GM18858 (cell line): Measurements from ENCODE around the gene MAP1LC3B.

ENCODE experiments used
- ATAC-seq: cut with Tn5 transposase; IDR thresholded peaks from one replicate; pipeline ENCODE4 v1.9.1; 2021; ENCODE audit not compliant: unreplicated experiment

Gene MAP1LC3B

GRCh38 chr16:87425941-87426340, 33.8 kb downstream of the MAP1LC3B start:
- ATAC-seq = no peak

- ATAC-seq = no peak
Observed at GRCh38 chr16:87426423-87427215, 34.5 kb downstream of the MAP1LC3B start.

- no peak for ATAC-seq
Observed at GRCh38 chr16:87431926-87432325, 39.8 kb downstream of the MAP1LC3B start.

GRCh38 chr16:87432330-87432915, 40.3 kb downstream of the MAP1LC3B start:
- no peak for ATAC-seq

- no peak for ATAC-seq
Observed at GRCh38 chr16:87434146-87434667, 42.1 kb downstream of the MAP1LC3B start.

- ATAC-seq = no peak
Observed at GRCh38 chr16:87435372-87436224, 43.5 kb downstream of the MAP1LC3B start.

GRCh38 chr16:87436225-87437172, 44.4 kb downstream of the MAP1LC3B start:
- no peak for ATAC-seq

- no peak for ATAC-seq
Observed at GRCh38 chr16:87437327-87437726, 45.2 kb downstream of the MAP1LC3B start.

GRCh38 chr16:87437911-87438610, 45.9 kb downstream of the MAP1LC3B start:
- no peak for ATAC-seq

- ATAC-seq = no peak
Observed at GRCh38 chr16:87438611-87438985, 46.5 kb downstream of the MAP1LC3B start.

- ATAC-seq = no peak
Observed at GRCh38 chr16:87439926-87440325, 47.8 kb downstream of the MAP1LC3B start.

GRCh38 chr16:87441886-87442580, 49.9 kb downstream of the MAP1LC3B start:
- ATAC-seq = no peak

- ATAC-seq = no peak
Observed at GRCh38 chr16:87442581-87442966, 50.4 kb downstream of the MAP1LC3B start.

GRCh38 chr16:87443016-87443415, 50.9 kb downstream of the MAP1LC3B start:
- ATAC-seq = no peak

- no peak for ATAC-seq
Observed at GRCh38 chr16:87443964-87444363, 51.8 kb downstream of the MAP1LC3B start.

GRCh38 chr16:87445486-87445885, 53.4 kb downstream of the MAP1LC3B start:
- ATAC-seq = no peak

GRCh38 chr16:87446479-87446878, 54.3 kb downstream of the MAP1LC3B start:
- ATAC-seq = no peak

GRCh38 chr16:87447323-87447722, 55.2 kb downstream of the MAP1LC3B start:
- ATAC-seq = no peak

GRCh38 chr16:87448866-87449265, 56.7 kb downstream of the MAP1LC3B start:
- ATAC-seq = no peak
